H9 (cell line): Measurements from ENCODE around the gene GALNT17. TPM values are rescaled to one million over a fixed set of nuclear protein-coding genes. Genes with fewer than 3 reads are reported as not detected.
A peak's percentile ranks its signal among the peaks of the same experiment; 100 is the strongest.
"Not testable (repeated sequence)": the region's sequence is repeated elsewhere in the genome, so short reads cannot be mapped to it uniquely, and the experiment has no call there.

Experiments used
- DNase-seq: peaks from one replicate; pipeline ENCODE4 v3.0.0-alpha.2; 2017
- H2AFZ ChIP-seq: one replicate; pipeline ENCODE4 v1.6.1; 2013; ENCODE audit warnings: mild to moderate bottlenecking, low read length, control low read depth, moderate library complexity
- H2AK5ac ChIP-seq: 2 replicates; pipeline ENCODE4 v1.6.1; 2013; ENCODE audit warnings: low read length, control low read depth, mixed read lengths; ENCODE audit not compliant: insufficient read length
- H2BK120ac ChIP-seq: one replicate; pipeline ENCODE4 v1.6.1; 2013; ENCODE audit warnings: low read depth, mild to moderate bottlenecking, low read length, control low read depth, inconsistent platforms; ENCODE audit not compliant: poor library complexity, severe bottlenecking
- H2BK12ac ChIP-seq: 2 replicates; pipeline ENCODE4 v1.6.1; 2013; ENCODE audit warnings: low read length, control low read depth, mixed read lengths, low read depth; ENCODE audit not compliant: insufficient read length
- H2BK15ac ChIP-seq: 2 replicates; pipeline ENCODE4 v1.6.1; 2013; ENCODE audit warnings: low read depth, low read length, control low read depth
- H2BK20ac ChIP-seq: one replicate; pipeline ENCODE4 v1.6.1; 2013; ENCODE audit warnings: low read depth, mild to moderate bottlenecking, low read length, control low read depth, inconsistent platforms; ENCODE audit not compliant: poor library complexity, severe bottlenecking
- H2BK5ac ChIP-seq: 2 replicates; pipeline ENCODE4 v1.6.1; 2013; ENCODE audit warnings: low read length, control low read depth, mixed read lengths; ENCODE audit not compliant: insufficient read length
- H3K14ac ChIP-seq: 2 replicates; pipeline ENCODE4 v1.6.1; 2013; ENCODE audit warnings: low read length, control low read depth; ENCODE audit not compliant: insufficient read depth
- H3K18ac ChIP-seq: 2 replicates; pipeline ENCODE4 v1.6.1; 2013; ENCODE audit warnings: low read depth, mild to moderate bottlenecking, mixed read lengths, low read length, control low read depth; ENCODE audit not compliant: insufficient read length
- H3K23ac ChIP-seq: 2 replicates; pipeline ENCODE4 v1.6.1; 2013; ENCODE audit warnings: low read length, control low read depth, mixed read lengths, low read depth; ENCODE audit not compliant: insufficient read length
- H3K23me2 ChIP-seq: 2 replicates; pipeline ENCODE4 v1.6.1; 2013; ENCODE audit warnings: low read depth, mild to moderate bottlenecking, mixed read lengths, low read length, control low read depth; ENCODE audit not compliant: insufficient read length, poor library complexity, severe bottlenecking
- H3K27ac ChIP-seq: 2 replicates; pipeline ENCODE4 v1.5.1; 2013; ENCODE audit warnings: low read length, control low read depth, mixed read lengths, low read depth; ENCODE audit not compliant: insufficient read length
- H3K27me3 ChIP-seq: 2 replicates; pipeline ENCODE4 v1.6.1; 2013; ENCODE audit warnings: low read length, control low read depth, inconsistent platforms; ENCODE audit not compliant: insufficient read depth
- H3K4ac ChIP-seq: 2 replicates; pipeline ENCODE4 v1.6.1; 2013; ENCODE audit warnings: low read depth, mild to moderate bottlenecking, control low read depth, inconsistent platforms, low read length, moderate library complexity
- H3K4me1 ChIP-seq: 2 replicates; pipeline ENCODE4 v1.6.1; 2013; ENCODE audit warnings: low read length, control low read depth, inconsistent platforms; ENCODE audit not compliant: insufficient read depth
- H3K4me2 ChIP-seq: 2 replicates; pipeline ENCODE4 v1.6.1; 2013; ENCODE audit warnings: low read length, control low read depth, mixed read lengths; ENCODE audit not compliant: insufficient read length, insufficient read depth
- H3K56ac ChIP-seq: 2 replicates; pipeline ENCODE4 v1.6.1; 2013; ENCODE audit warnings: low read depth, mild to moderate bottlenecking, mixed read lengths, low read length, control low read depth; ENCODE audit not compliant: insufficient read length
- H3K79me1 ChIP-seq: 2 replicates; pipeline ENCODE4 v1.6.1; 2013; ENCODE audit warnings: low read depth, mild to moderate bottlenecking, moderate library complexity, low read length, control low read depth, inconsistent platforms; ENCODE audit not compliant: insufficient read depth, poor library complexity, severe bottlenecking
- H3K79me2 ChIP-seq: 2 replicates; pipeline ENCODE4 v1.6.1; 2013; ENCODE audit warnings: low read length, control low read depth, inconsistent platforms; ENCODE audit not compliant: insufficient read depth
- H3K9ac ChIP-seq: 2 replicates; pipeline ENCODE4 v1.6.1; 2013; ENCODE audit warnings: low read length, control low read depth, mixed read lengths; ENCODE audit not compliant: insufficient read length; ENCODE audit errors: extremely low read depth
- H3K9me3 ChIP-seq: one replicate; pipeline ENCODE4 v1.6.1; 2013; ENCODE audit warnings: low read depth, low read length, inconsistent platforms; ENCODE audit not compliant: control insufficient read depth
- H3T11ph ChIP-seq: one replicate; pipeline ENCODE4 v1.6.1; 2013; ENCODE audit warnings: mild to moderate bottlenecking, low read length, control low read depth, inconsistent platforms
- H4K20me1 ChIP-seq: one replicate; pipeline ENCODE4 v1.6.1; 2013; ENCODE audit not compliant: control insufficient read depth, insufficient read length, insufficient read depth
- H4K5ac ChIP-seq: 2 replicates; pipeline ENCODE4 v1.6.1; 2013; ENCODE audit warnings: low read depth, mild to moderate bottlenecking, mixed read lengths, low read length, control low read depth; ENCODE audit not compliant: insufficient read length
- H4K8ac ChIP-seq: replicated peaks from 2 replicates; pipeline ENCODE4 v1.6.1; 2013; ENCODE audit warnings: low read length, control low read depth, mixed read lengths, low read depth; ENCODE audit not compliant: insufficient read length
- H4K91ac ChIP-seq: 2 replicates; pipeline ENCODE4 v1.6.1; 2013; ENCODE audit warnings: low read depth, mild to moderate bottlenecking, moderate library complexity, mixed read lengths, low read length, control low read depth; ENCODE audit not compliant: insufficient read length
- H3K27ac Mint-ChIP-seq, 3 experiments: 2 replicates in 2 of 3; 3 replicates in 1 of 3; pipeline ENCODE4 v1.8.0; 2020 to 2021; ENCODE audit warnings: mixed read lengths in 3 of 3, mild to moderate bottlenecking in 1 of 3, moderate library complexity in 1 of 3
- H3K27me3 Mint-ChIP-seq: 2 replicates; pipeline ENCODE4 v1.8.0; 2021; ENCODE audit warnings: low read depth, mild to moderate bottlenecking, moderate library complexity, mixed read lengths
- H3K36me3 Mint-ChIP-seq, 3 experiments: 2 replicates in 2 of 3; 3 replicates in 1 of 3; pipeline ENCODE4 v1.8.0; 2020 to 2021; ENCODE audit warnings: low read depth in 3 of 3, mixed read lengths in 3 of 3; ENCODE audit not compliant: insufficient read depth in 1 of 3
- H3K4me1 Mint-ChIP-seq, 2 experiments: 2 replicates each; pipeline ENCODE4 v1.8.0; 2020; ENCODE audit warnings: mixed read lengths in 2 of 2
- H3K4me3 Mint-ChIP-seq, 2 experiments: 2 replicates in 1 of 2; 3 replicates in 1 of 2; pipeline ENCODE4 v1.8.0; 2020 to 2021; ENCODE audit warnings: mild to moderate bottlenecking in 2 of 2, mixed read lengths in 2 of 2, moderate library complexity in 1 of 2
- H3K9me3 Mint-ChIP-seq, 2 experiments: 2 replicates in 1 of 2; 3 replicates in 1 of 2; pipeline ENCODE4 v1.8.0; 2020; ENCODE audit warnings: mild to moderate bottlenecking in 2 of 2, mixed read lengths in 2 of 2, moderate library complexity in 1 of 2
- WGBS: extraction: QIAGEN DNeasy Blood & Tissue Kit; methylation state at CpG from one replicate; pipeline ENCODE4 v1.1.7; 2013; ENCODE audit warnings: missing lambda C conversion rate, low lambda C conversion rate, mixed read lengths; ENCODE audit not compliant: insufficient read length; ENCODE audit errors: extremely low coverage; 5-methylcytosine and 5-hydroxymethylcytosine counted together
- total RNA-seq: library from RNA; stranded (reverse); gene quantifications from 2 replicates; pipeline ENCODE4 v1.2.1, GENCODE V29; 2021
- TF ChIP-seq, protein P1 (sequence below): fragments of 200-600 bp; sonication (generic); conservative IDR thresholded peaks from 3 replicates; pipeline ENCODE4 v1.8.0; 2021; ENCODE audit warnings: antibody characterized with exemption, mild to moderate bottlenecking

GALNT17 gene
- total RNA-seq, 1 experiment from 2014 or later, result 43.2 TPM

GRCh38 chr7:71639382-71640085, 507.6 kb downstream of the GALNT17 start:
- TF ChIP-seq, protein P1, sequence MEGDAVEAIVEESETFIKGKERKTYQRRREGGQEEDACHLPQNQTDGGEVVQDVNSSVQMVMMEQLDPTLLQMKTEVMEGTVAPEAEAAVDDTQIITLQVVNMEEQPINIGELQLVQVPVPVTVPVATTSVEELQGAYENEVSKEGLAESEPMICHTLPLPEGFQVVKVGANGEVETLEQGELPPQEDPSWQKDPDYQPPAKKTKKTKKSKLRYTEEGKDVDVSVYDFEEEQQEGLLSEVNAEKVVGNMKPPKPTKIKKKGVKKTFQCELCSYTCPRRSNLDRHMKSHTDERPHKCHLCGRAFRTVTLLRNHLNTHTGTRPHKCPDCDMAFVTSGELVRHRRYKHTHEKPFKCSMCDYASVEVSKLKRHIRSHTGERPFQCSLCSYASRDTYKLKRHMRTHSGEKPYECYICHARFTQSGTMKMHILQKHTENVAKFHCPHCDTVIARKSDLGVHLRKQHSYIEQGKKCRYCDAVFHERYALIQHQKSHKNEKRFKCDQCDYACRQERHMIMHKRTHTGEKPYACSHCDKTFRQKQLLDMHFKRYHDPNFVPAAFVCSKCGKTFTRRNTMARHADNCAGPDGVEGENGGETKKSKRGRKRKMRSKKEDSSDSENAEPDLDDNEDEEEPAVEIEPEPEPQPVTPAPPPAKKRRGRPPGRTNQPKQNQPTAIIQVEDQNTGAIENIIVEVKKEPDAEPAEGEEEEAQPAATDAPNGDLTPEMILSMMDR, result no peak
- H4K8ac ChIP-seq, result no peak overlapping the region
- no peak overlapping the region for H3T11ph ChIP-seq
- H3K27me3 ChIP-seq, result no peaks in the 10 kb centered on the region
- H4K5ac ChIP-seq, result no peak overlapping the region
- H4K20me1 ChIP-seq, result no peaks in the 10 kb centered on the region
- H3K18ac ChIP-seq, result no peak overlapping the region
- H3K9me3 Mint-ChIP-seq, result peaks cover 0 to 5% of the 10 kb centered on the region in 2 experiments; a peak in 3 of 5 replicates
- no peak overlapping the region for H3K4ac ChIP-seq
- no peak overlapping the region for H2AFZ ChIP-seq
- peaks cover 11% of the 10 kb centered on the region for H3K4me1 ChIP-seq
- no peak overlapping the region for H3K9ac ChIP-seq
- no peak overlapping the region for H2BK5ac ChIP-seq
- H3K27ac ChIP-seq, result no peak overlapping the region
- H3K4me2 ChIP-seq, result no peak overlapping the region
- no CpG with 5 or more reads among the region's 12 CpGs for WGBS
- no peak overlapping the region for H3K14ac ChIP-seq
- H3K9me3 ChIP-seq, result no peaks in the 10 kb centered on the region
- peak overlapping the region in 2 of 3 experiments; percentile 5 to 38; a peak in 1 of 7 replicates for H3K27ac Mint-ChIP-seq
- no peaks in the 10 kb centered on the region for H3K79me1 ChIP-seq
- peaks cover 4 to 13% (median 8%) of the 10 kb centered on the region in 3 experiments; a peak in 6 of 7 replicates for H3K36me3 Mint-ChIP-seq
- H2BK15ac ChIP-seq, result no peak overlapping the region
- H3K4me3 Mint-ChIP-seq, result no peak overlapping the region
- H2BK20ac ChIP-seq, result no peak overlapping the region
- H2AK5ac ChIP-seq, result no peak overlapping the region
- H3K27me3 Mint-ChIP-seq, result no peaks in the 10 kb centered on the region
- no peak overlapping the region for H2BK12ac ChIP-seq
- no peak overlapping the region for H3K23ac ChIP-seq
- H3K4me1 Mint-ChIP-seq, result peaks cover 33 to 45% of the 10 kb centered on the region in 2 experiments
- H3K79me2 ChIP-seq, result no peaks in the 10 kb centered on the region
- H4K91ac ChIP-seq, result no peak overlapping the region
- no peak overlapping the region for H3K56ac ChIP-seq
- no peak overlapping the region for H2BK120ac ChIP-seq
- no peaks in the 10 kb centered on the region for H3K23me2 ChIP-seq
- no peak for DNase-seq

DNA sequence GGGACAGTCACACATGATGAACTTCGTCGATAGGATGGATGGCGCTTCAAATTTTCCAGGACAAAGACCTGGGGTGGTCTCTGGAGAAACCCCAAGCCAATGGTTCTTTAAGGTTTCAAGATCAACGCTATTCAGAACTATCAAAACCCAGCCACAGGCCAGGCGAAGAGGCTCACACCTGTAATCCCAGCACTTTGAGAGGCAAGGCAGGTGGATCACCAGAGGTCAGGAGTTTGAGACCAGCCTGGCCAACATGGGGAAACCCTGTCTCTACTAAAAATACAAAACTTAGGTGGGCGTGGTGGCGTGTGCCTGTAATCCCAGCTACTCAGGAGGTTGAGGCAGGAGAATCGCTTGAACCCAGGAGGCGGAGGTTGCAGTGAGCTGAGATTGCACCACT, 511.1 kb downstream of the GALNT17 start:
- not testable (repeated sequence) for H3K27ac ChIP-seq, H3K14ac ChIP-seq
- peaks cover 20 to 26% (median 26%) of the 10 kb centered on the region in 3 experiments for H3K36me3 Mint-ChIP-seq

More for the DNA sequence above, 511.1 kb downstream of the GALNT17 start:
- H2BK20ac ChIP-seq, H4K8ac ChIP-seq, H3K79me2 ChIP-seq, H2AFZ ChIP-seq, H3K56ac ChIP-seq, H3K9me3 ChIP-seq, H3K27ac Mint-ChIP-seq, H2AK5ac ChIP-seq, H3K4me2 ChIP-seq, H2BK12ac ChIP-seq, H3K27me3 ChIP-seq, DNase-seq, H3K23me2 ChIP-seq, H3K4me1 ChIP-seq, H3K9ac ChIP-seq, H3K79me1 ChIP-seq, H4K5ac ChIP-seq, H2BK5ac ChIP-seq, H3K18ac ChIP-seq, H4K20me1 ChIP-seq, H3K27me3 Mint-ChIP-seq, H3K23ac ChIP-seq, H4K91ac ChIP-seq, H2BK120ac ChIP-seq, H3K4me3 Mint-ChIP-seq, H3K4ac ChIP-seq, H2BK15ac ChIP-seq, H3T11ph ChIP-seq: not testable (repeated sequence)
- Mint-ChIP-seq H3K9me3 (peaks cover 10 to 20% of the 10 kb centered on the region in 2 experiments), H3K4me1 (peaks cover 10 to 21% of the 10 kb centered on the region in 2 experiments)
- WGBS, result no CpG with 5 or more reads among the region's 9 CpGs
